Left lung (tissue), 10 donors: ENCODE data around the gene PHF20. TPM values are rescaled to one million over a fixed set of nuclear protein-coding genes. Genes with fewer than 3 reads are reported as not detected.
"Not testable (repeated sequence)": the region's sequence is repeated elsewhere in the genome, so short reads cannot be mapped to it uniquely, and the experiment has no call there.

Source experiments
- ATAC-seq: fragments of 200-7000 bp; cut with Tn5 transposase; one replicate; pipeline ENCODE4 v1.9.1; 2020; ENCODE audit warnings: moderate library complexity
- DNase-seq, 4 donors: peaks; one replicate each; pipeline ENCODE4 v3.0.0-alpha.2; 2013 to 2020
- H3K27ac ChIP-seq, 2 donors: fragments of 200-600 bp; sonication (generic) in 1 of 2; one replicate each; pipeline versions ENCODE4 v1.5.0 to v1.8.0; 2020 to 2021
- H3K27me3 ChIP-seq, 2 donors: fragments of 200-600 bp; sonication (generic) in 1 of 2; one replicate each; pipeline versions ENCODE4 v1.5.0 to v1.8.0; 2020 to 2021
- H3K36me3 ChIP-seq, 2 donors: fragments of 200-600 bp; sonication (generic) in 1 of 2; one replicate each; pipeline versions ENCODE4 v1.5.0 to v1.8.0; 2020 to 2021
- H3K4me1 ChIP-seq, 2 donors: fragments of 200-600 bp; one replicate each; pipeline ENCODE4 v1.8.0; 2021
- H3K4me3 ChIP-seq, 2 donors: fragments of 200-600 bp; sonication (generic) in 1 of 2; one replicate each; pipeline versions ENCODE4 v1.5.0 to v1.8.0; 2020 to 2021; ENCODE audit warnings: mild to moderate bottlenecking in 1 of 2
- H3K9me3 ChIP-seq, 2 donors: fragments of 200-600 bp; sonication (generic) in 1 of 2; one replicate each; pipeline versions ENCODE4 v1.5.0 to v1.8.0; 2020 to 2021
- CTCF ChIP-seq, 2 donors: fragments of 200-600 bp; sonication (generic) in 1 of 2; IDR thresholded peaks; one replicate each; pipeline versions ENCODE4 v1.5.0 to v1.8.0; 2021; ENCODE audit warnings: antibody characterized with exemption in 2 of 2
- intact Hi-C, 2 donors: fragments of 100-400 bp; cut with DNase I; formaldehyde crosslinking; loops; one replicate each; pipeline versions ENCODE4 v1.11.2 to v1.14.2; 2022
- polyA plus RNA-seq, 6 donors: library from polyadenylated mRNA; unstranded; fragments of 120-200 nt; gene quantifications; one replicate each; pipeline ENCODE4 v1.2.1, GENCODE V29; 2013; ENCODE audit not compliant: insufficient read length in 6 of 6
- total RNA-seq, 2 donors: library from RNA; stranded (reverse); fragmentation: NEBNext Ultra II Directional; extraction: Animal tissue kit (Norgen Biotek cat#: 25700); gene quantifications; one replicate each; pipeline ENCODE4 v1.2.1, GENCODE V29; 2021
- donor health status: DM: no; HTN: yes; CAD: no.
- donor health status: DM: no; HTN: no; CAD: no.

The PHF20 gene
- total and polyA plus RNA-seq, 8 donors = 31.1 to 43.4 (median 39.6) TPM

GRCh38 chr20:35887393-35888064, 115.7 kb downstream of the PHF20 start:
- Histone ChIP-seq H3K27me3 (no peaks in the 10 kb centered on the region), H3K9me3 (no peaks in the 10 kb centered on the region), H3K36me3 (peaks cover 0 to 4% of the 10 kb centered on the region in 2 donors), H3K27ac (peak overlapping the region in 1 of 2 donors; percentile 5), H3K4me3 (no peak overlapping the region), H3K4me1 (peaks cover 2 to 12% of the 10 kb centered on the region in 2 donors)
- ATAC-seq = no peak
- no peak for TF ChIP-seq CTCF (IDR thresholded peaks at IDR 0.05)
- intact Hi-C loops = no loop called here
- no peak for DNase-seq

DNA sequence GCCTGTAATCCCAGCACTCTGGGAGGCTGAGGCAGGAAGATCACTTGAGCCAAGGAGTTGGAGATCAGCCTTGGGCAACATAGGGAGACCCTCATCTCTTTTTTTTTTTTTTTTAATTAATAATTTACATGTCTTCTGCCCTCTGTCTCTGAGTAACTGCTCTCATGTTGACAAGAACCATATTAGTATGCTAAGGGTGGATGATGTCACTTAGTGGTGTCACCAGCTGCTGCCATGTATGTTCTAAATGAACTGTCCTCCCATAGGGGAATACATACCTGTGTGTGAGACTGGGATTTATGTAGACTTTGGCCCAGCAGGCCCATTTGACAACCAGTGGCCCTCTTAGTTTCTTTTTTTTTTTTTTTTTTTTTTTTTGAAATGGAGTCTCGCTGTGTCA, 116.8 kb downstream of the PHF20 start:
- Histone ChIP-seq H3K9me3 (no peaks in the 10 kb centered on the region), H3K36me3 (peaks cover 0 to 4% of the 10 kb centered on the region in 2 donors), H3K27me3 (no peaks in the 10 kb centered on the region), H3K4me3 (no peak overlapping the region), H3K27ac (no peak overlapping the region), H3K4me1 (peaks cover 2 to 12% of the 10 kb centered on the region in 2 donors)
- DNase-seq = no peak
- no peak for ATAC-seq
- no peak for TF ChIP-seq CTCF (IDR thresholded peaks at IDR 0.05)
- intact Hi-C loops = no loop called here

GRCh38 chr20:35891375-35891774, 119.6 kb downstream of the PHF20 start:
- Histone ChIP-seq H3K36me3 (peaks cover 0 to 4% of the 10 kb centered on the region in 2 donors), H3K4me1 (peaks cover 0 to 7% of the 10 kb centered on the region in 2 donors), H3K27me3 (no peaks in the 10 kb centered on the region), H3K27ac (no peak overlapping the region), H3K9me3 (no peaks in the 10 kb centered on the region), H3K4me3 (no peak overlapping the region)
- intact Hi-C loops = no loop called here
- DNase-seq (no peak), ATAC-seq (no peak)
- no peak for TF ChIP-seq CTCF (IDR thresholded peaks at IDR 0.05)

- H3K27me3 ChIP-seq = no peaks in the 10 kb centered on the region
- H3K36me3 ChIP-seq = peaks cover 0 to 4% of the 10 kb centered on the region in 2 donors
- H3K4me3 ChIP-seq = no peak overlapping the region
- intact Hi-C loops = no loop called here
- H3K4me1 ChIP-seq = peaks cover 0 to 2% of the 10 kb centered on the region in 2 donors
- no peak for DNase-seq
- no peak overlapping the region for H3K27ac ChIP-seq
- no peak for ATAC-seq
- no peaks in the 10 kb centered on the region for H3K9me3 ChIP-seq
- no peak for TF ChIP-seq CTCF (IDR thresholded peaks at IDR 0.05)
Observed at GRCh38 chr20:35892871-35893270, 121.1 kb downstream of the PHF20 start.

- H3K4me1 ChIP-seq = no peaks in the 10 kb centered on the region
- no peak for ATAC-seq
- H3K27me3 ChIP-seq = no peaks in the 10 kb centered on the region
- intact Hi-C loops = no loop called here
- no peak overlapping the region for H3K27ac ChIP-seq
- H3K36me3 ChIP-seq = peaks cover 0 to 4% of the 10 kb centered on the region in 2 donors
- no peak for DNase-seq
- no peak for TF ChIP-seq CTCF (IDR thresholded peaks at IDR 0.05)
- H3K4me3 ChIP-seq = no peak overlapping the region
- no peaks in the 10 kb centered on the region for H3K9me3 ChIP-seq
Observed at GRCh38 chr20:35893942-35894341, 122.1 kb downstream of the PHF20 start.

- H3K4me1 ChIP-seq, H3K27me3 ChIP-seq, intact Hi-C loops, DNase-seq, H3K4me3 ChIP-seq, H3K9me3 ChIP-seq, ATAC-seq, H3K27ac ChIP-seq: not testable (repeated sequence)
- peaks cover 0 to 16% of the 10 kb centered on the region in 2 donors for H3K36me3 ChIP-seq
Observed at GRCh38 chr20:35895516-35895915, 123.7 kb downstream of the PHF20 start.
